Measurements from ENCODE around the gene UBR3. TPM values are rescaled to one million over a fixed set of nuclear protein-coding genes. Genes with fewer than 3 reads are reported as not detected.
"Not testable (repeated sequence)": the region's sequence is repeated elsewhere in the genome, so short reads cannot be mapped to it uniquely, and the experiment has no call there.

The UBR3 gene
- total and polyA plus RNA-seq, 8 donors, result 7.3 to 26.8 (median 20.5) TPM

GRCh38 chr2:169859423-169859822, 32.2 kb downstream of the UBR3 start:
- Histone ChIP-seq H3K27ac (no peak overlapping the region), H3K36me3 (no peaks in the 10 kb centered on the region), H3K27me3 (no peaks in the 10 kb centered on the region), H3K4me1 (peaks cover 0 to 12% (median 0%) of the 10 kb centered on the region in 3 donors), H3K9me3 (no peaks in the 10 kb centered on the region), H3K4me3 (no peak overlapping the region)
- no peak for TF ChIP-seq CTCF (IDR thresholded peaks at IDR 0.05)
- no peak for DNase-seq
- intact Hi-C loops (cut with DNase I), result no loop called here
- WGBS, 2 donors, result 96 to 97% methylated on average over 4 of the region's 4 CpGs
- no peak for FAIRE-seq
- no peak for ATAC-seq

GRCh38 chr2:169860149-169860548, 32.9 kb downstream of the UBR3 start:
- DNase-seq, result no peak
- H3K4me1 ChIP-seq, result peaks cover 0 to 12% (median 0%) of the 10 kb centered on the region in 3 donors
- H3K4me3 ChIP-seq, result no peak overlapping the region
- no peaks in the 10 kb centered on the region for H3K9me3 ChIP-seq
- WGBS, 2 donors, result 91 to 94% methylated on average over 4 of the region's 4 CpGs
- no peak for ATAC-seq
- no peak for FAIRE-seq
- no peaks in the 10 kb centered on the region for H3K36me3 ChIP-seq
- H3K27me3 ChIP-seq, result no peaks in the 10 kb centered on the region
- intact Hi-C loops (cut with DNase I), result no loop called here
- no peak for TF ChIP-seq CTCF (IDR thresholded peaks at IDR 0.05)
- H3K27ac ChIP-seq, result no peak overlapping the region

- ATAC-seq (no peak), DNase-seq (no peak), FAIRE-seq (no peak)
- intact Hi-C loops (cut with DNase I), result no loop called here
- H3K27ac ChIP-seq, result no peak overlapping the region
- TF ChIP-seq CTCF (IDR thresholded peaks at IDR 0.05), result no peak
- H3K4me3 ChIP-seq, result no peak overlapping the region
- no peaks in the 10 kb centered on the region for H3K27me3 ChIP-seq
- H3K4me1 ChIP-seq, result peaks cover 0 to 12% (median 0%) of the 10 kb centered on the region in 3 donors
- no peaks in the 10 kb centered on the region for H3K36me3 ChIP-seq
- WGBS, 2 donors, result 84 to 88% methylated on average over 2 of the region's 2 CpGs
- no peaks in the 10 kb centered on the region for H3K9me3 ChIP-seq
Measured at GRCh38 chr2:169862816-169863215, 35.6 kb downstream of the UBR3 start.

GRCh38 chr2:169865492-169865891, 38.2 kb downstream of the UBR3 start:
- no peaks in the 10 kb centered on the region for H3K36me3 ChIP-seq
- 85 to 94% methylated on average over 2 of the region's 2 CpGs for WGBS, 2 donors
- no peak for DNase-seq
- no peaks in the 10 kb centered on the region for H3K9me3 ChIP-seq
- H3K4me1 ChIP-seq, result peaks cover 0 to 12% (median 0%) of the 10 kb centered on the region in 3 donors
- intact Hi-C loops (cut with DNase I), result no loop called here
- no peaks in the 10 kb centered on the region for H3K27me3 ChIP-seq
- no peak overlapping the region for H3K27ac ChIP-seq
- no peak overlapping the region for H3K4me3 ChIP-seq
- TF ChIP-seq CTCF (IDR thresholded peaks at IDR 0.05), result no peak
- FAIRE-seq, result no peak
- no peak for ATAC-seq

- H3K36me3 ChIP-seq; ATAC-seq; FAIRE-seq; intact Hi-C loops (cut with DNase I); H3K27ac ChIP-seq; H3K9me3 ChIP-seq; H3K4me3 ChIP-seq; H3K27me3 ChIP-seq; DNase-seq: not testable (repeated sequence)
- WGBS, 2 donors, result 96% methylated on average over 6 of the region's 6 CpGs
- H3K4me1 ChIP-seq, result peaks cover 0 to 12% (median 0%) of the 10 kb centered on the region in 3 donors
Measured at GRCh38 chr2:169866230-169866629, 39.0 kb downstream of the UBR3 start.
